GM04504 (cell line): ENCODE data around the gene MEG3.
"Not testable (repeated sequence)": the region's sequence is repeated elsewhere in the genome, so short reads cannot be mapped to it uniquely, and the experiment has no call there.

Source experiments
- DNase-seq: peaks from one replicate; pipeline ENCODE4 v3.0.0-alpha.2; 2012; ENCODE audit warnings: low read depth

The MEG3 gene

DNA sequence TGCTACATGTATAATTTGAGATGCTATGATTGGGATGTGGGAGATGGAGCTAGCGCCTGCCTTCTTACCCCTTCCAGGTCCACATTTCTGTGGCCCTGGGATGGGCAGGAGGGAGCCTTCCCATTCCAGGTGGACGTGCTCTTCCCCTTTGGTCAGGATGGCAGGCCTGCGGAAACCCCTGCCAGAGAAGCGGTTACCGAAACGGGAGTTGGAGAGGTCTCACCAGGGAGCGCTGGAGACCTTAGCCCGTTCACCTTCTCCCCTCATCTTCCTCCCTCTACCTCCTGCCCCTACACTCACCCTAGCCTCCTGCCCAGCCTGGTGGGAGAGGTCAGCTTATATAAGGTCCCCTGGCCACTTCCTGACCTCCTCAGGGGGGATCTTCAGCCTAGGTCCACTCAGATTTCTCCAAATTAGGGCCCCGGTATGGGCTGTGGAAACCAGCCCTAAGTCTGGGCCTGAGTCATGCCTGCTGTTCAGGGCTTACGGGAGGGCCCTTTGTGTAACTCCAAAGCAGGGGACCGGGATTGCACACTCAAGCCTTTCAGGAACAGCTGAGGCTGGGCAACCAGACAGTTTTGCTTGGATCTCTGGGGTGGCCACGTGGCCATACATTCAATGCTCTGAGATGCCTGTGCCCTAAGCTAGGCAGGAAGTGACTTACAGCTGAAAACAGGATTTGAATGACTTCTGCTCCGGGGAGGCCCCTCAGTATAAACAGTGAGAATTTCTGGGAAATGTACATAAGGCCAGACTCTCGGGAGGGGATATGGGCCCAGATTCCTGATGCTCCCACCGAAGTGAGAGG lies 10.2 kb upstream of the MEG3 start:
- no peak for DNase-seq

DNA sequence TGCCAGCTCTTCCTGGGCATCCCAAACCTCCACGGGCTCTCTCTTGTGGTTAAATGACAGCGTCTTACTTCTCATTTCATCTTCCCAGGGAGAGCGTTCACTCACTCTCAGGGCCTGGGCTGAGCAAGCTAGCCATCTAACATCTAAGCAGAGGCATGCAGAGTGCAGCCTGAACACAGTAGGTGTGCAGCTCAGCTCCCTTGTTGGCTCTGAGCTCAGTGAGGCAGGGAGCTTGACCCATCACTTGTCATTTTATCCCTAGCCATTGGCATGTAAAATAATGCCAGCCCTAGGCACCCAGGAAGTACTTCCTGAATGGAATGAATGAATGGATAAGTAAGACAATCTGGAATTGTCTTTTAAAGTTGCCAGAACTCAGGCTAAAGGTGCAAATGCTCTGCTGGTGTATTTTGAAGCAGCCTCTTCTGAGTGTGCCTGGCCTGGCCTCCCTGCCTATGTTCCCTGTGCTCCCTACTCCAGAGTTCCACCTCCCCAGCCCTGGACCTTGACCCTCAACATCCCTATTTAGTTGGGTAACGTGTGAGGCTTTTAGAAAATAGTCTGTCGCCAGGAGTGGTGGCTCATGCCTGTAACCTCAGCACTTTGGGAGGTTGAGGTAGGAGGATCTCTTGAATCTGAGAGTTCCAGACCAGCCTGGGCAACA lies 9.5 kb upstream of the MEG3 start:
- DNase-seq: no peak

DNA sequence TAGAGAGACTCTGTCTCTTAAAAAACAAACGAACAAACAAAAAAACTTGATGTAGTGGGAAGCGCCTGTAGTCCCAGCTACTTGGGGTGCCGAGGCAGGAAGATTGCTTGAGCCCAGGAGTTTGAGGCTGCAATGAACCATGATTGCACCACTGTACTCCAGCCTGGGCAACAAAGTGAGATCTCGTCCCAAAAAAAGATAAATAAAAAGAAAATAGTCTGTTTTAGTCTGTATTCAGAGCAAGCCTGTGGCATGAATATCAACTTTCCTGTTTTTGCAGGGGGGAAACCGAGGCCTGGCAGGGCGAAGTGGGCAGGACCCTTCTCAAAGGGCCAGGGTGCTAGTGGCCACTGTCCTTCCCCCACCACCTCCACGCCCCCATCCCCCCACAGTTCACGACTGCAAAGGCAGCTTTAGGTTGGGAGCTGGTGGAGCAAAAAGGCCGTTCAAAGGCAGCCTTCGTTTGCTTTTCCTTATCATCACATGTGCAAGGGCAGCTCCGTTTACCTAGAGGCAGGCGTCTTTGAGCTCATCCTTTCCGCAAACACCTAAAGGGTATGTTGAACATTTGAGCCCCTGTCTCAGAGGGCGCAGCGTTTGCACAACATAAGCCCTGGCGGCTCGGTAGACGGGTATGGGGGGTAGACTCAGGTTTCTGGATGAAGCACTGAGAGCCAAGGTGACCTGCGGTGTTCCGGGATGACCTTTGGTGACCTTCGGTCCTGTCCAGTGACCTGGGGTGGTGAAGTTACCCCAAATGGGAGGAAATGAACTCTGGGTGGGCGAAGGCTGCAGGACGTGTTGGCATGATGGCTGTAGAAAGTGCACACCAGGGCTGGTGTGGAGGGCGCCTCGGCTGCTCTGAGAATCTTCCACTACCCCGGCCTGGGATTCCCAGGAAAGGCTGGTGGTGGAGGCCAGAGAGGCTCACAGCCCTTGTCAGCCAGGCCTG lies 8.7 kb upstream of the MEG3 start:
- DNase-seq: no peak

DNA sequence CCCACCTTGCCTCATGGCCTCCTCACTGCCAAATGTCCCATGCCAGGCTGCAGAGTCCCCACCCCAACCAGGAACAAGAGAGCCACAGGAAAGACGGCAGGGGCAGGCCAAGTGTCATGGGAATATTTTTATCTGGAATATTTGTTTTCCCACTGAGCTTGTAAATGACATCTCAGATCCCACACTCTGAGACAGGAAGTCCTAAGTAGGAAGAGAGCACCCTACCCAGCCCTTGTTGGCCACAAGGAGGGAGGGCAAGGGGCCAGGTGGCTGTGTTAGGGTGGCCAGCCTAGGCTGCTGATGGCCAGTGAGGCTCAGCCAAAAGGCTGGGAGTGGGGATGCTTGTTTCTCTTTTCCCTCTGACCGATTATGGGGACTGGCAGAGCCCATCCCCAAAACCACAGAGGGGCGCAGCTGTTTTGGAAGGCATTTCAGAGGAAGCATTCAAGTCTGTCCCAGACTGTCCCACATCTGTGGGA lies 7.7 kb upstream of the MEG3 start:
- no peak for DNase-seq

DNA sequence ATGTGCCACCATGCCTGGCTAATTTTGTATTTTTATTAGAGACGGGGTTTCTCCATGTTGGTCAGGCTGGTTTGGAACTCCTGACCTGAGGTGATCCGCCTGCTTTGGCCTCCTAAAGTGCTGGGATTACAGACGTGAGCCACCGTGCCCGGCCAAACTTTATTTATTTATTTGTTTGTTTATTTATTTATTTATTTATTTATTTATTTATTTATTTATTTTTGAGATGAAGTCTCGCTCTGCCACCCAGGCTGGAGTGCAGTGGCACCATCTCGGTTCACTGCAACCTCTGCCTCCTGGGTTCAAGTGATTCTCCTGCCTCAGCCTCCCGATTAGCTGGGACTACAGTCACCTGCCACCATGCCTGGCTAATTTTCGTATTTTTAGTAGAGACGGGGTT lies 7.0 kb upstream of the MEG3 start:
- DNase-seq: not testable (repeated sequence)

DNA sequence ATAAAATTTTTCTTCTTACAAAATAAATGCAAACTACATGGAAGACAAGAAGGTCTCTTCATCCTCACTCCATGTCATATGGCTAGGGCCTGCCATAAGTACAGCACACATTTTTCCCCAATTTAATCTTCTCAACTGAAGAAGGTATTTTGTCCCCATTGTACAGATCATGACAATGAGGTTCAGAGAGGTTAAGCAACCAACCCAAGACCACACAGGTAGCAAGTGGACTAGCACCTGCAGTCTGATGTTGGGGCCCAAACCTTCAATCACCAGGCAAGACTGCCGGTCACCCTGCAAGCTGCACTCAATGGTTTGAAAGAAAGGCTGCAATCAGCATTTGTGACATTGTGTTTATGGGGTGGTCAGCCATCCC lies 6.5 kb upstream of the MEG3 start:
- DNase-seq: no peak

DNA sequence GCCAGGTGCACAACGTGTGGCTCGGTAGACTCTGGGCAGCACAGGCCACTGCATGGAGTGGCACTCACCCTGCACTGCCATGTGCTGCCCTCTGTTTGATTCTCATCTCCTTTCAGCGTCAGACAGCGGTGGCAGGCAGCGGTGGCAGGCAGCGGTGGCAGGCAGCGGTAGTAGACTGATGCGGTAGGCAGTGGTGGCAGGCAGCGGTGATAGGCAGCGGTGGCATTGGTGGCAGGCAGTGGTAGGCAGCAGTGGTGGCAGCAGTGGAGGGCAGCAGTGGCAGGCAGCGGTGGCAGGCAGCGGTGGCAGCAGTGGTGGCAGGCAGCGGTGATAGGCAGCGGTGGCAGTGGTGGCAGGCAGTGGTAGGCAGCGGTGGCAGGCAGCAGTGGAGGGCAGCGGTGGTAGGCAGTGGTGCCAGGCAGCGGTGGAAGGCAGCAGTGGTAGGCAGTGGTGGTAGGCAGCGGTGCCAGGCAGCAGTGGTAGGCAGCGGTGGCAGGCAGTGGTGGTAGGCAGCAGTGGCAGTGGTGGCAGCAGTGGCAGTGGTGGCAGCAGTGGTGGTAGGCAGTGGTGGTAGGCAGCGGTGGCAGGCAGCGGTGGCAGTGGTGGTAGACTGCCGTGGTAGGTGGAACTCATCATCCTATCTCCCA lies 6.0 kb upstream of the MEG3 start:
- no peak for DNase-seq

DNA sequence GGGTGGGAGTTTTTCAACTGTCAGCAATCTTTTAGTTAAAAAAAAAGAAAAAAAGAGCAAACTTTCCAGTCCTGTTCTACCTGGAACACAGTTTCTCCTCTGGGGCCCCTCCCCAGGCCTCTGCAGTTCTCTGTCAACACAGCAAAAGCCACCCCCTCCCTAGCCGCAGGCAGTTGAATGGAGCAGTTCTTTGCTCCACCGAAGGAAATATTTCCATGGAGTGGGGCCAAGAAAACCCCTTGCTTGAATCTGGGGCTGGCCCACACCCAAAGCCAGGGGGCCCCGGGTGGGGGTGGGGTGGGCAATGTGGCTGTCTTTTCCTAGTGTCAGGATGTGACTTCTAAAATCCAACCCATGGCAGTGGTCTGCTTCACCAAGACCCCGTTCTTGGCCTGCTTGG lies 5.0 kb upstream of the MEG3 start:
- no peak for DNase-seq

DNA sequence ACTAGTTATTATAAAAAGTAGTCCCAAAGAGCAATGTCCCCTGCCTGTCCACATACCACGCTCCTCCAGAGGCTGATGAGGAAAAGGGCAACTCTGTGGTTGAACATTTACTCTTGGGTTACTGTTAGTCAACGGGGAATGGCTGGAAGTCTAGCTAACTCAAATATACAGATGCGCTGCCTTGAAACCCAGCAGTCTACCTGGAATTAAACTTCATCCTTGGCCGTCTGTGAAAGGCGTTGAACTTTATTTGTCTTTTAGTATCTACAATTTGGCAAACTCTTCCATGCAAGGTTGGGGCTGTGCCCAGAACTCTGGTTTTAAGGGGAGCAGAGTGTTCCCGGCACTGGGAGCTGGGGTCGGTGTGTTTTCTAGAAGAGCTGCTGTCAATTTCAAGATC lies 3.9 kb upstream of the MEG3 start:
- no peak for DNase-seq

DNA sequence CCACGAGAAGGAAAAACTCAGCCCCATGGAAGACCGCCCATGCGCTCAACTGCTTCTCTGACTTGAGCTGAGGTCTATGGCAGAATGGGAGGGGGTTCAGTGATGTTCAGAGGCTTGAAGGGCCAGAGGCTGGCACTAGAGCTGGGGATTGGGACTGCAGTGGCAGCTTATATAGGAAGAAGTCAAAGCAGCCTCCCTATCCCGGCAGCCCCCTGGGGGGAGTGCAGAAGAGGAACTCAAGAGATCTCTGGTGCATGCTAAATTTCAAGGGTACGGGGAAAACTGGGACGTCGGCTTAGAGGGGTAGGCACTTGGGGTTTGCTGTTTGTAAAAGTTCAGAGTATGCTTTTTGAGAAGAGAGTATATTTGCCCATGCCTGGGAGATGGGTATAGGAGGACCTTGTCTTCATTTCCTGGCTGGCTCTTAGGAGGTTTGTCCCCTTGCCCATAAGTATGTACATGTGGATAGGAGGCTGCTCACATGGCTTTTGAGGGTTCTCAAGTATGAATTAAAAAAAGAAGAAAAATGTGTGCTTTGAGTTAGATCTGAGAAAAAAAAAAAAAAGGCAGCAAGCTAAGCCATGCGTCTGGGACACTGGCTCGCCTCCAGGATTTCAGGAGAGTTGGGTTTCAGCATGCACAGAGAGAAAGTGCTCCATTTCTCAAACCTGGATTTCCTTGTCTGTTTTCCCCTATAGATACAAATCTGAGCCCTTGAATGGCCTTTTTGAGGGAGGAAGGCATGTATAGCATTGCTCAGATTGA lies 3.2 kb upstream of the MEG3 start:
- DNase-seq: no peak

DNA sequence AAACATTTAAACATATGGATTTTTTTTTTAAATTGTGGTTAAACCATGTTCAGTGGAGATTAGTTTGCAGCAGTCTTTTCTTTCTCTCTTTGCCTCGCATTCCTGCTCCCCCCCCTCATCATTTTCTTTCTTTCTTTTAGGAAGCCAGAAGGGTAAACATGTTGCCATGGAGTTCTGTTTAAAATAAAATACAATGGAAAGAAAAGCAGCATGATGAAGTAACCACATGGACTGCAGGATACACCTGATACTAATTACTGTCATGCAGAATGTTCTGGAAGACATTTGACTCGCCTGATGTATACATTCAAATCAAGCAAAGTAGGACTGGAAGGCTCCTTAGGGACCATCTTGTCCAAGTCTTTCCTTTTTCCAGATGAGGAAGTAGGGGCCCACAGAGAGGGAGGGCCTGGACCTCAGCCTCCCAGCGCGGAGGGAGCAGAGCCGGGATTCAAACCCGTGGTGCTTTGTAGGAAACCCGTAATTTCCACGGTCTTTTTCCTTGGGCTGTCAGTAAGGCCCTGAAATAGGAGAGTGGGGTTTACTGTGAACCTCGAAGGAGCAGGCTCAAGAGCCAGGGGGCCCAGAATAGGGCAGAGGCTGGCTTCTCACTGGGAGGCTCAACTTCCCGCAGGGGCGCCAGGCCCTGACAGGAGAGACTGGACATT lies 2.4 kb upstream of the MEG3 start:
- no peak for DNase-seq

DNA sequence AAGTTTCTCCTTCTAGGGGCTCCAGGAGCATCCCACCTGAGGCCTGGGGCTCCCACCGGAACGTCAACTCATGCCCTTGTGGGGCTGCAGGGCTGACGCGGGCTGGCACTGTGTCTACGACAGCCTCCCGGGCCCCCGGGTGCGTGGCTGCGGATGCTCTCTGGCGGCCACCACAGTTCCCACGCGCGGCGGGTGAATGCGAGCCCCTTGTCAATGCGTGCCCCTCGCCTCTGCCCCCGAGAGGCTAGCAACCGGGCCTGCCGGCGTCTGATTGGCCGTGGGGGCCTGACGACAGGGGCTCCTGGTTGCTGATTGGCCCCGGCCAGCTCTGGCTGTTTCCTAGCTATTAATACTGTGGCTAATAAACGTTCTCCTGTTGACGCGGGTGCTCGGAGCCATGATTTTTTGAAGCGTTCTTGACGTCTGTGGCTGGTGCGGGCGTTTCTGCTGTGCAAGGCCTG lies 1.8 kb upstream of the MEG3 start:
- no peak for DNase-seq

DNA sequence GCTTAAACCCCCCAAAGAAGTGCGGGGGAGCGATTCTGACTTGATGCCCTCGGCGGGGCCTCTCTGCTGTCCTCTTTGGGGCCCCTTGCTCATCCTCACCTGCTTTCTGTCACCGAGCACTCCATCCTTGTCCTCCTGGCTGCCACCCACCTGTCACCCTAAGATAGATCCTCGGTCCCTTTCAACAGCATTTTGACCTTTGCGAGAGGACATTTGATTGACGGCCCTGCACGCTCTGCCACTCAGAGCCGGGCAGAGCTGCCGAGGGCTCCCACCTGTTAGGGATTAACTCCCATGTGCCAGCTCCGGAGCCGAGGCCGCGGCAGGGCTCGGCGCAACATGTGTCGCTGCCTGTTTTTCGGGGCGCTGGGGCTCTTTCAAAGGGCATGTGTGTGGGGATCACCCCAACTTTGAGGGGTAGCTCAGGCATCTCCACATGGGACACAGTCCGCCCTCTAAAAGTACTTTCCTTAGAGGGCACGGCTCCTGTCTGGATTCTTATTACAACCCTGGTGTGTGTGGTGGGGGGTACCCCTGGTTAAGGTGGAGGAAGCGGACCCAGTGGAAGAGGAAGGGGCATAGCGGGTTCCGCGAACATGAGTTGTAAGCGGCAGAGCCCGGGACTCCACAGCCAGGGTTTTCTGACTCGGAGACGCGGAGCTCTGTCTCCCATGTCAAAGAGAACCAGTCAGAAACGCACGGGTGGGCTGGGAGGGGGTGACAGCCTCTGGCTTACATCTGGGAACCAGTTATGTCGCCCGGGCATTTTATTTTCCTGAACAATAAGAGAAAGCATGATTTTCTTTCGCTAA lies 811 bp upstream of the MEG3 start:
- DNase-seq: no peak

DNA sequence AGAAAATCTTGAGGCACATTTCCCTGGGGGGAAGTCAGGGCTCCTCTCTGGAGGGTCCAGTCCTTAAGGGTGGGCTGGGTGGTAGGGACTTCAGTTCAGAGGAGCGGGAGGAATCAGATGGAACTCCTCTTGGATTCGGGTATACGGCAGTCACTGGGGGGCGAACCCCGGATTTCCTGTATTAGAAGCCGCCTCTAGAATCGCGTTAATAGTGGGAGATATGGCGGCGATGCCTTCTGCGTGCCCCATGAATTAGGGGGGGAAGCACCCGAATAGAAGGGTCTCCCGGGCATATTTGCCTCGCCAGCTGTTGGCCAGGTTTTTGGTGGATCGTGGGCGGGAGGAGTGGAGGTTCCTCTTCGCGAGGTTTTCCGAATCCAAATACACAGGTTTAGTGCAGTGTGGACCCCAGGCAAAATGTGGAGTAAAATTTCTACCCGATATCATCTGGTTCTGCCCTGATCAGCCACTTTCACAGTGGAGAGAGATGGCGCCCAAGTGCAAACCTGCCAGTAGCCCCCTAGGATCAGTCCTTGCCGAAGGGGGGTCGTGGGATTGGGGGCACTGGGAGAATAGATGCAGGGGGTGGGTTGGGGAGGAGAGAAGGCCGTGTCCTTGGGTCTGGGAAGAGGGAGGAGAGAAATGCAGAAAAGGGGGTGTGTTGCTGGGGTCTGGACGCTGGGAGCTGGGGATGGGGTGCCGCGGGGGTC lies 628 bp downstream of the MEG3 start:
- DNase-seq: no peak

DNA sequence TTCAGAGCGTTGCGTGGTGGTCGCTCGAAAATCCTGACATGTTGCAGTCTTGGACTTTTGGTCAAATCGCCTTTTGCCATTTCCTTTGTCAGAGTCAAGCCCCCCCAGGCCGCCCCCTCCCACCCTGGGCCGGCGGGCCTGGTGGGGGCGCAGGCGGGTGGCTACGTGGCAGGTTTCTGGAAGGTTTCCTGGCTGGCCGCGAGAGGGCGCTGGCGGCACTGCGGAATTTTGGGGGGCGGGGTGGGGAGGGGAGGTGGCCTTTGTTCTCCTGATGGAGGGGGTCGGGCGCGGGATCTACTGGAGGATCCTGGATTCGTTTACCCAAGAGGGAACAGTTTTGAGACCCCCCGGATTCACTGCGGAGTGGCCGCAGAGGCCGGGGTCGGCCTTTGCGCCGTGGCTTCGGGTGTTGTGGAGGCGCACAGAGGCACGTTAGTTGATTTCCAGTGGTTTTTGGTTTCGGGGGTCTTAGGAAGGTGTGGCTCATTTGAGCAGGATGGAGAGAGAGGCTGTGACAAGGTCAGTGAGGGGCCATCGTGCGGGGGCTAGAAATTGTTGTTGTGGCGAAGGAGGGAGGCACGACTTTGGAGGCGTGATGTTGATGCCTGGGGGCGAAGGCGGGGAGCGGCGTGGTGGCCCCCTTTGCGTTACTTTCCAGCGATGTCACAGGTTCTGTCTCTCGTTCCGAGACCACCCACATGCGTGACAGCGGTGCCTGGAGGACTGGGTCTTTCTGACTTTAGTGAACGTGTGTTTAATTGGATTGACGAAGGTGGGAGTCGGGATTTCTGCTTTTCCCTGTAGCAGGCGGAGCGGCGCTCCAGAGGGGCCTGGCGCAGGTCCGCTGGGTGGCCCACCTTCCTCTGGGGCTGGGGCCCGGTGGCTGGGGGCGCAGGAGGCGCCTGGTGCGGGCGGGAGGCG lies 1.4 kb downstream of the MEG3 start:
- DNase-seq: no peak

DNA sequence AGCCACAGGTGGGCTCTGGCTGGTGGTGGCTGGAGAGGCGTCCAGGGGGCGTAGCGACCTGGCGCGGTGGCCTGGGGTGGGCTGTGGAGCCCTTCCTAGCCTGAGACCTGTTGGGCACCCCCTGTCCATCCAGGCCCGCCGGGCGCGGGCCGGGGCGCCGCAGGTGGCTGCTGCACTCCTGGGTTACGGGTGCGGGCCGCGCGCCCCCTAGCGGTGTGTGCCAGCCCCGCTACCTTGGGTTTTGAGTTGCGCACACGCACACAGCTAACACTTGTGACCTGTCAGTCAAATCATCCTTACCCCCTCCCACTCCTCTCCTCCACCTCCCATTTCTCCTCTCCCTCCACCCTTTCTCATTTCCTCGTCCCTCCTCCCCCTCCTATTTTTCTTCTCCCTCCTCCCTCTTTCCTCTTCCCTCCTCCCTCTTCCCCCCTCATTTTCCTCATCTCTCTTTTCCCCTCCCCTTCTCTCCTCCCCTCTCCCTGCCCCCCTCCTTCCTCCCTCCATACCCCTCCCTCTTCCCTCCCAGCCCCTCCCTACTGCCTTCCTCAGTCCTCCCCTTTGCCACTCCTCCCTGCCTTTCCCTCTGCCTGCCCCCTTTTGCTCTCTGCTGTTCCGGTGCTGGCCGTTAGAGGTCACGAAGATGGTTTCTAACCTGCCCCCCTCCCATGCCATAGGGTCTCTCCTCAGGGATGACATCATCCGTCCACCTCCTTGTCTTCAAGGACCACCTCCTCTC lies 2.3 kb downstream of the MEG3 start:
- no peak for DNase-seq

DNA sequence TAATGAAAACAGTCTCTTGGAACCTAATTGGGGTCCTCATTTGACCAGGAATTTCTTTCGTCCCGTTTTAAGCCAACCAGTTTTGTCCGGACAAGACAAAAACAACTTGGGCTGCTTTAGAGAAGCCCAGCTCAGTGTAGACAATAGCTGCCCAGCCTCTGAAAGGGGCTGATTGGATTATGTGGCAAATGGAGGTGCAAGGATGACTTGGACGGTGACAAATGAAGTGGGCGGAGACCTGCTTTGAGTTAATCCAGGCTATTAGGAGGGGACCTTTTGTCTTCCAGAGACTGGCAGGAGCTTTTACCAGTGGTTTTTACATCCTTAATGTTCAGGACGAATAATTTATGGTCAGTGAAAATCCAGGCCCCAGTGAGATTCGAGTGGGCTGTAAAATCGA lies 4.8 kb downstream of the MEG3 start:
- DNase-seq: no peak
